Activated T-cell treated with anti-CD3 and anti-CD28 coated beads for 24 hours (primary cell): ENCODE data around the gene KBTBD6.
"Not testable (repeated sequence)": the region's sequence is repeated elsewhere in the genome, so short reads cannot be mapped to it uniquely, and the experiment has no call there.

Experiments used
- DNase-seq: peaks from one replicate; pipeline ENCODE4 v3.0.0-alpha.2; 2020; ENCODE audit warnings: low read depth

Gene KBTBD6

DNA sequence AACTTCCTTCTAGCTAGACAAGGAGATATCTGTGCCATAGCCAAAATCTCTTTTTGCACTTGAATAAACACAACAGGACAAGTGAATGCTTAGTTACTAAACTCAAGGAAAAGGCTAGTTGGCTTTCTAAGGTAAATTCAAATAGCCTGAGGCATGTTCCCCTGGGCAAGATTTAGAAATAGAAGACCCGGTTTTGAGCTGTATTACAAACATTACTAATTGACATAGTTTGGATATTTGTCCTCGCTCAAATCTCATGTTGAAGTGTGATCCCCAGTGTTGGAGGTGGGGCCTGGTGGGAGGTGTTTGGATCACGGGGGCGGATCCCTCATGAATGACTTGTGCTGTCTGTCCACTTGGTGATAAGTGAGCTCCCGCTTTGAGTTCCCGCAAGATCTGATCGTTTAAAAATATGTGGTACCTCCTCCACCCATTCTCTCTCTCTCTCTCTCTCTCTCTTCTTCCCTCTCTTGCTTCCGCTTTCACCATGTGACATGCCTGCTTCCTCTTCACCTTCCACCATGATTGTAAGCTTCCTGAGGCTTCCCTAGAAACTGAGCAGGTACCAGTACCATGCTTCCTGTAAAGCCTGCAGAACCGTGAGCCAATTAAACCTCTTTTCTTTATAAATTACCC, 3.9 kb upstream of the KBTBD6 start:
- DNase-seq = no peak

DNA sequence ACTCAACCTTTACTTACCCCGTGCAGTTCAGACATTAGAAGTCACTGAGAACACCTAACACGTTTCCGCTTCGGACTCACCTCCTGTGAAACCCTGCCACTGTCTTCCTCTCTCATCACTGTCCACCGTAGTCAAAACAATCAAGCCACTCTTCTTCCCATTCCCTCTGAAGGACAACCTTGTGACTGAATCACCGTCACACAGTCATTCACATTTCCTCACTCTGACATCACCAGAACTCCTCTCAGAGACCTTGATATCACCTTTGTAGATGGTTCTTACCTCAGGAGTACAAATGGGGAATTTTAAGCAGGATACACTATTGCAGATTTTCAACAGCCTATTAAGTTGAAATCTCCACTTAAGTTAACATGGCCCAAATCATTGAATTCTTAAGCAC, 1.3 kb upstream of the KBTBD6 start:
- DNase-seq = no peak

DNA sequence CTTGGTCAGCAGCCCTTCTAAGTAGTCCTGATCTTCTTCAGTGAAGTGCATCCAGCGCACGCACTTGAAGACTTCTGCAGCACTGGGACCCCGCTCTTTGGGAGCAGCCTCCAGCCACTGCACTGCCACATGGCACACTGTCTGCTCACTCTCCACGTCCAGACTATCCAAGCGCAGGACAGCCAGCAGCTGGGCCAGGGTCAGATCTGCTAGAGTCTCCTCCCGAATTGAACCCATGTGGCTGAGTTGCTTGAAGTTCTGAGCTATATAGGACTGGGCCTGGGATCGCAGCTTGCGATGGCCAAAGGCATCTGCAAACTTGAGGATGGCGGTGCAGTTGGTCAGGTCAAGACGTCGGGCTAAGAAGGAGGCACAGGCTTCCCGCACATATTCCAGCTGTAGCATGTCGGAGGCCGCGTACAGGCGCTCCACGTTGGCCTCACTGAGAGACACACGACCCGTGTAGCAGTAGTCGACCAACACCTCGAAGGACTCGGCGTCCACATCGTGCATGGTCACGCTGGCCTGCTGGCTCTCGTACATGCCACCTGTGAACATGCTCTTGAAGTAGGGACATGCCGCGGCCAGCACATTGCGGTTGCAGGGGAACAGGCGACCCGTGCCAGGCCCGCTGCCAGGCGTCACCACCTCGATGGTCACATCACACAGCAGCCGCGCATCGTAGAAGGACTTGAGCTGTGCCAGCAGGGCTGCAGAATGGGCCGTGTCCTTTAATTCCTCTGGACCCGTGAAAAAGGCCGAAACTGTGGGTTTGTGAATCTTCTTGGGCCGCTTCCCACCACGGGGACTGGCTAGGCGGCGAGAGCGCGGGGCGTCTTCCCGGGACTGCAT, 716 bp downstream of the KBTBD6 start:
- DNase-seq = not testable (repeated sequence)

DNA sequence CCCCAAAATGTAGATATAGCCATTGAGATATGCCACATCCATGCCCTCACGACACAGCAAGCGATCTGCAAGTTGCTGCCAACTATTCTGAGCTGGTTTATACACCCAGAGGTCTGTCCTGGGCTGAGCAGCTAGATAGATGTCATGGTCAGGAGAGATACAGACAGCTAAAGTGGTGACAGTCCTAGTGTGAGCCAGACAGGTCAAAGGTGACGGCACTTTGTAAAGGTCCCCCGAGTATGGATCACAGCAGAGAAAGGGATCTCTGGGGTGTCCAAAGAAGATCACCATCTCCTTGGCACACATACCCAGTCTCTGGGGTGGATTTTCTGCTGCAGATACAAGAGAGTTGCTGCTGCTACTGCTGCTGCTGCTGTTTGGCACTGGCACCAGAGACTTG, 1.4 kb downstream of the KBTBD6 start:
- not testable (repeated sequence) for DNase-seq

DNA sequence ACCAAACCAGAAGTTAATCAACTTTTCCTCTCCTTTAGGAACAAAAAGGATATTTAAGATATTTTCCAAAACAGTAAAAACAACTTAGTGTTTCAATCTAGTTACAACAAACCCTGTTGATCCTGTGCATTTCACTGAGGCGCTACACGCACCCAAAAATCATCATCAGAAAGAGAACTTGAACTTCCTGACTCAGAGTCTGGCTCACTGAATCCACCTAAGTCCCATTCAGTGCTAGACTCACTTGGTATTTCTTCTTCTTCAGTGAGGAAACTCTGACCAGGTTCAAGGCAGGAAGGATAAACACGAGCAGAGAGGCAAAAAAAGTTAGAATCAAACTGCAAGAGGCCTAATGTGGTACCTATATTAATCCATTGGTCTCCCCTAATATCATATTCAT, 2.2 kb downstream of the KBTBD6 start:
- no peak for DNase-seq

DNA sequence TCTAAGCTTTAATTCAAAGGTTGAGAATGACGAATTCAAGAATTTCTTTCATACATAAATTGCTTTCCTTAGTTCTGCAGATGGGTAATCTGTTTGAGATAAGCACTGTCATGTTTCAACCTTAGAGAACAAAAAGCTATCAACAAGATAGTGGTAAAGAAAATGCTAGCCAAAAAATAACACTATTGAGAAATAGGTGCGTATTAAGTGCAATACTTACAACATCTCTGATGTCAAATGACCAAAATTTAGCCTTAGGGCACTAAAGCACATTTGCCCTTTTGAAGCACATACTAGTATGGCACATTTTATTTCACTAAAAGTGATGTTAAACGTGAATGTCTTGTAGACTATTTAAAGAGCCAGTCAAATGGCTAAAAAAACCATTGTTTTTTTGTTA, 4.9 kb downstream of the KBTBD6 start:
- no peak for DNase-seq

DNA sequence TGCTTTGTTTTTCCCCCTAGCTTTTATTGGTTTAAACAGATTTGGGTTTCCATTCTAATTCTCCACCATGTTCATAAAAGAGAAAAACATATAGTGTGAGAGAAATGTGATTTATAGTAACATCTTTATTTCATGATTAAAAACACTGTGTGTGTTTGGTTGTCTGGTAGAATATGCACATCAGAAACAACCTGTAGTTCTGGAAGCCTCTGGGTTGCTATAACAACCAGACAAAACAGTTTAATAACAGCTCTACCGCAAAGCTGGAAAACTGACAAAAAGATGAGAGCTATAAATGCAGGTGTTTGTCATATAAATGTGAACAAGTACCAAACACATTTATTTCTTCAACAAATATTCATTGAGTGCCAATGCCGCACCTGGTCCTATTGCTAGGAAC, 9.8 kb downstream of the KBTBD6 start:
- no peak for DNase-seq

DNA sequence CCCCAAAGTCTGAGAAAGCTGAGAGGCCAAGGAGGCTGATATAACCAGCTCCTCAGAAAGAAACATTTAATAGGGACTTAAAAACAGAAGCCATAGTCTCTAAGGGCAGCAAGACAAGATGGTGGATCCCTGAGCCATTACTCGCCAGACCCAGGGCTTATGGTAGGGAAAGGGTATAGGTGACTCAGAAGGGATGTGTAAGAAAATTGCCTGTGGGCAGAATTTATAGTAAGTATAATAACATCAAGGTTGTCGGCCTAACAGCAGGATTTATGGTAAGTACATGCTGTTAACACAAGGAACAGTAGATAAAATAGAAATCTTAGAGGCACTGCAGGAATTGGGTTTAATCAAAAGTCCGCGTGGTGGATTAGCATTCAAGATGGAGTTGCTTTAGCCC, 14.7 kb downstream of the KBTBD6 start:
- DNase-seq = no peak

DNA sequence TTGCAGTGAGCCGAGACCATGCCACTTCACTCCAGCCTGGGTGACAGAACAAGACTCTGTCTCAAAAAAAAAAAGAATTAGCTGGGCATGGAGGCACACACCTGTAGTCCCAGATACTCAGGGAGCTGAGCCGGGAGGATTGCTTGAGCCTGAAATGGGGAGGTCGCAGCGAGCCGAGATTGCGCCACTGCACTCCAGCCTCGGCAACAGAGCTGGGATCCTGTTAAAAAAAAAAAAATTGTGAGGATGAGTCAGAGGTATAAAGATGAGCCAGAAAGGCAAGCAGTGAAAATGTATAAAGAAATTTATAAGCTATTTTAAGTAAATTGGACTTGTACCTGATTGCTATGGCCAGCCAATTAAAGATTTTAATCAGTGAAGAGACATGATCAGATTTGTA, 21.1 kb downstream of the KBTBD6 start:
- no peak for DNase-seq

DNA sequence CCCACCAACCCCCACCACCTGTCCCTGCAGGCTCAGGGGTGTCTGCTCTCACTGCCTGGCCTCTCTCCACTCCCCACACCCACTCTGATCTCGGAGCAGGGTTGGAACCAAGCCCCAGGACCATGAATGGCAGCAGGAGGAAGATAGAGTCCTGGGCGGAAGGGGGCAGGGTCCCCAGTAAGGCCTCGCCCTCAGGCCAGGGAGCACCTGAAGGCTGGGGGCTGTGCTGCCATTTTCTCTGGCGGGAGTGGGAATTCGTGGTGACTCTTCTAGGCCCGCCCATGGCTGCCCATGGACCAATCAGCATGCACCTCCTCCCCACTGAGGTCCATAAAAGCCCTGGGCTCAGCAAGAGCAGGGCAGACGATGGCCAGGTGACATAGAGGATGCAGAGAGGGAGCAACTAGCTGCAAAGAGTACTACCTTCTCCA, 25.0 kb downstream of the KBTBD6 start:
- DNase-seq = no peak

DNA sequence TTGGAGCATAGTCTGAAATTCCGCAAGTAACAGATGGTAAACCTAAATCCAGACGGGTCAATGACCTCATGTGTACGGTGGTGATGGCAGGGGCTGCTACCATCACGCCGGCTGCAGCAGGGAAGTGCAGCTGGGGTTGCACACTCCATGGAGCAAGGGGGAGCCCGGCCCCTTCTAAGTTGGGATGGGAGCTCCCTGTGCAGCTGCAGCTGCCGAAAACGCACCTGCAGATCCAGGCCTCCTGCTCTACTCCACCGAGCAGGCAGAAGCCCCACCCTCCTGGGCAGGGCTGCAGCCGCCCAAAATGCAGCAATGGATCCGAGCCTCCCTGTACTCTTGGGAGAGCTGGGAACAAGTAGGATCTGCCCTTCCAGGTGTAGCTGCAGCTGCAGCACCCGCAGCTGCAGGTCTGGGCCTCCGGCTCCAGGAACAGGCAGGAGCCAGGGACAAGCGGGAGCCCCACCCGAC, 25.5 kb downstream of the KBTBD6 start:
- no peak for DNase-seq

DNA sequence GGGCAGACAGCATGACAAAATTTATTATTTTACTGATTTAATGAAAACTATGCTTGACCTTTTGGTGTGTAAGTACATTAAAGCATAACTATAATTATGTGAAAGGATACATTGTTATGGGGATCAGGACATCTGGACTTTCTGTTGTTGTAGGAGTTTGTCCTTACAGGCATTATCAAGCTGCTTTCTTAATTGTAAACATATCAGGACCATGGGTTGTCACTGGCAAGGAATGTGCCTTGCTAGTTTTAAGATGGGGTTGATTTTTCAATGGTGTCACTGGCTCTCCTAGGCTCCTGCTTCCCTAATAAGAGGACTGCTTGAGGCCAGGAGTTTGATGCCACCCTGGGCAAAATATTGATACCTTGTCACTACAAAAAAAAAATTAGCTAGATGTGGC, 32.6 kb downstream of the KBTBD6 start:
- no peak for DNase-seq

DNA sequence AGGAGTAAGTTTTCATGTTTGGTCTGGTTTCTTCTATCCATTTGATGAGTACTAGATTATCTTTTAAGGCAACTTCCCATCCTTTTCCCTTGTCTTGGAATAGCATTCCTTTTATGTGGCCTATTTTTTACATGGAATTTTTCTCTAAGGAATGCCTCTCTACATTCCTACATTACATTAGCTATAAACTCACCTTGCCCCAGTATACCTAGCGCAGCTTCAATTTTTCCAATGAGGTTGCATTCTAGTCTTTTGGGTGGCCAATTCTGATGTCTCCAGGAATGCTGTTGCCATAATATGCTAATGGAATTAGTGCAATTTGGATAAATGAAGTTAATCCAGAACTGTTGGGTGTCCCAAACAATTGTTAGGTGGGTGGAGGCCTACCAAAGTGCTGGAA, 33.8 kb downstream of the KBTBD6 start:
- no peak for DNase-seq

DNA sequence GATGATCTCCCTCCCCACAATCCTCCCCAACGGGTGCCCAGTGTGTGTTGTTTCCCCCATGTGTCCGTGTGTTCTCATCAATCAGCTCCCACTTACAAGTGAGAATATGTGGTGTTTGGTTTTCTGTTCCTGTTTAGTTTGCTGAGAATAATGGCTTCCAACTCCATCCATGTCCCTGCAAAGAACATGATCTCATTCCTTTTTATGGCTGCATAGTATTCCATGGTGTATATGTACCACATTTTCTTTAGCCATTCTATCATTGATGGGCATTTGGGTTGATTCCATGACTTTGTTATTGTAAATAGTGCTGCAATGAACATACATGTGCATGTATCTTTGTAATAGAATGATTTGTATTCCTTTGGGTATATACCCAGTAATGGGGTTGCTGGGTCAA, 36.9 kb downstream of the KBTBD6 start:
- not testable (repeated sequence) for DNase-seq

DNA sequence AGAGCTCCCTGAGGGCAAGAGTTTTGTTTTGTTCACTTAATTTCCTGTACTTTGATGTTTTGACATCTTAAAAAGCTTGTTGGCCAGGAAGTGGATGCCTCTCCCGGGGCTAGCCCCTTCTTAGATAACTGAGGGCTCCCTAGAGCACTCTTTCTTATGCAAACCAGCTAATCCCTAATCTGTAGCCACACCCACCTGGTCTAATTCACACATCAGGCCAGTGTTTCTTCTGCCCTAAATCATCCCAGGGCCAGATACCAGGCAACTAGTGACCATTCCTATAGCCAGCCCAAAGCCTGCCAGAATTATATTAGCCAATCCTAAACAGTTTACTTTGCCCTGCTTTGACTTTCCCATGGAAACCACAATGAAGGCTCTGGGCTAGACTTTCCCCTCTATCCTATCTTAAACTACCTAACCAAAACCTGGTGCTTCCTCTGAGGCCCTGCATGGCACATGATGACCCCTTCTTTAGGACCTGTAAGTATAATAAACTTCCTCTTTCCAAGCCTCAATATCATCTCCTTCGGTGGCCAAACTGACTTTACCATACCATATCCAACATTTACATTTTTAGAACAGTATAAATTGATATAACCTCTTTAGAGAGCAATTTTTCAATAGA, 46.5 kb downstream of the KBTBD6 start:
- DNase-seq = no peak

DNA sequence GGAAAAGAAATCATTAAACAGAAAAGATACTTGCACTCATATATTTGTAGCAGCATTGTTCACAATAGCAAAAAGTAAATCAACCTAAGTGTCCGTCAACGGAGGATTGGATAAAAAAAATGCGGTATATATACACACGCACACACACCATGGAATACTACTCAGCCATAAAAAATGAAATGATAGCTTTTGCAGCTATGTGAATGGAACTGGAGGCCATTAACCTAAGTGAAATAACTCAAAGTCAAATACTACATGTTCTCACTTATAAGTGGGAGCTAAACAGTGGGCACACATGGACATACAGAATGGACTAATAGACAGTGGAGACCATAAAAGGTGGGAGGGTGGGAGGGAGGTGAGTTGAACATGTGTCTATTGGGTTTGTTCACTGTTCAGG, 52.9 kb downstream of the KBTBD6 start:
- DNase-seq = no peak
